Measurements from ENCODE around the gene RPTOR. TPM values are rescaled to one million over a fixed set of nuclear protein-coding genes. Genes with fewer than 3 reads are reported as not detected.

The RPTOR gene
- total RNA-seq, 1 experiment from 2014 or later, result 58.0 TPM

DNA sequence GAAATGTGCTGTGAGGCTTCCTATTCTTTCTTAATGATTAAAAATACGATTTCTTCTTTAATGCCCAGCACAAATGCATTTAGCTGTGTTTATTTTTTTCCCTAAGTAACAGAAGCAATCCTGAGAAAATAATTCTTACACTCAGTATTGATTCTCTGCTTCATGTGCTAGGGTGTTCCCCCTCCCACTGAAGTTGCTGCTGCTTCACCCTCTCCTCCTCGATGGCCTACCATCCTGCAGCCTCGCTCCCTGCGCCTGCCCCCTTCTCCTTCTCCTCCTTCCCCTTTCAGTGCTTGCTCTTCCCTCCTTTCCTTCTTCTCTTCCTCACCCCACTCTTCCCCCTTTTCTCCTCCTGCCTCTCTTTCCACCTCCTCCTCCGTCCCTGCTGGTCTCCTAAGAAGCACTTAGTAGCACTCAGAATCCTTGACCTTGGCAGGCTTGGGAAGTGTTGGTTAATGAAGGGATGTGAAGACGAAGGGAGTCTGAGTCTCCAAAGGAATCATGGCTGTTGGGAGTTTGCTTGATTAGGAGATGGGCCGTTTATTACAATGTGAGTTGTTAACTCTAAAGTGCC is 119.7 kb downstream of the RPTOR start:
- ChIA-PET POLR2A (no interaction called here), CTCF (no interaction called here)
- TF ChIP-seq SIN3A (IDR thresholded peaks at IDR 0.05; ENCODE audit: borderline replicate concordance, insufficient read depth, low read depth, low read length) (no peak), POLR2AphosphoS5 (IDR thresholded peaks at IDR 0.05; ENCODE audit: low read depth, low read length) (no peak), CTCF (IDR thresholded peaks at IDR 0.05) (no peak), TCF7L2 (IDR thresholded peaks at IDR 0.05; ENCODE audit: low read depth, low read length) (no peak)
- TF ChIP-seq, protein P1, sequence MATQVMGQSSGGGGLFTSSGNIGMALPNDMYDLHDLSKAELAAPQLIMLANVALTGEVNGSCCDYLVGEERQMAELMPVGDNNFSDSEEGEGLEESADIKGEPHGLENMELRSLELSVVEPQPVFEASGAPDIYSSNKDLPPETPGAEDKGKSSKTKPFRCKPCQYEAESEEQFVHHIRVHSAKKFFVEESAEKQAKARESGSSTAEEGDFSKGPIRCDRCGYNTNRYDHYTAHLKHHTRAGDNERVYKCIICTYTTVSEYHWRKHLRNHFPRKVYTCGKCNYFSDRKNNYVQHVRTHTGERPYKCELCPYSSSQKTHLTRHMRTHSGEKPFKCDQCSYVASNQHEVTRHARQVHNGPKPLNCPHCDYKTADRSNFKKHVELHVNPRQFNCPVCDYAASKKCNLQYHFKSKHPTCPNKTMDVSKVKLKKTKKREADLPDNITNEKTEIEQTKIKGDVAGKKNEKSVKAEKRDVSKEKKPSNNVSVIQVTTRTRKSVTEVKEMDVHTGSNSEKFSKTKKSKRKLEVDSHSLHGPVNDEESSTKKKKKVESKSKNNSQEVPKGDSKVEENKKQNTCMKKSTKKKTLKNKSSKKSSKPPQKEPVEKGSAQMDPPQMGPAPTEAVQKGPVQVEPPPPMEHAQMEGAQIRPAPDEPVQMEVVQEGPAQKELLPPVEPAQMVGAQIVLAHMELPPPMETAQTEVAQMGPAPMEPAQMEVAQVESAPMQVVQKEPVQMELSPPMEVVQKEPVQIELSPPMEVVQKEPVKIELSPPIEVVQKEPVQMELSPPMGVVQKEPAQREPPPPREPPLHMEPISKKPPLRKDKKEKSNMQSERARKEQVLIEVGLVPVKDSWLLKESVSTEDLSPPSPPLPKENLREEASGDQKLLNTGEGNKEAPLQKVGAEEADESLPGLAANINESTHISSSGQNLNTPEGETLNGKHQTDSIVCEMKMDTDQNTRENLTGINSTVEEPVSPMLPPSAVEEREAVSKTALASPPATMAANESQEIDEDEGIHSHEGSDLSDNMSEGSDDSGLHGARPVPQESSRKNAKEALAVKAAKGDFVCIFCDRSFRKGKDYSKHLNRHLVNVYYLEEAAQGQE (IDR thresholded peaks at IDR 0.05; ENCODE audit: insufficient read depth in 1 of 2, low read depth in 2 of 2, low read length in 1 of 2), result no peak
- H3K4me1 ChIP-seq (ENCODE audit: control insufficient read depth, insufficient read depth, low read length), result peaks cover 15% of the 10 kb centered on the region
- no peaks in the 10 kb centered on the region for H3K36me3 ChIP-seq (ENCODE audit: control insufficient read depth, insufficient read depth, low read length)
- no peaks in the 10 kb centered on the region for H3K9me3 ChIP-seq (ENCODE audit: control insufficient read depth, insufficient read depth, low read depth, low read length)
- BruUV-seq (replicated peaks), result no TSS peak
- H3K27ac ChIP-seq (ENCODE audit: low read length), result no peak overlapping the region
- DNase-seq (ENCODE audit: low read depth, low spot score), result no peak
- no peaks in the 10 kb centered on the region for H3K27me3 ChIP-seq (ENCODE audit: control insufficient read depth, insufficient read depth, low read length)
- no peak overlapping the region for H3K4me3 ChIP-seq (ENCODE audit: low read depth in 2 of 2, low read length in 2 of 2)
- intact Hi-C loops (cut with micrococcal nuclease; ENCODE audit: unreplicated experiment), result no loop called here
- in situ Hi-C loops (cut with HindIII; ENCODE audit: low pct_unique_long_range_greater_than_20kb, low sequenced_read_pairs), result no loop called here
- ATAC-seq, result peak; percentile 37; the same call in 1 of the 2 replicates

GRCh38 chr17:80665792-80666191 is 121.2 kb downstream of the RPTOR start:
- in situ Hi-C loops (cut with HindIII; ENCODE audit: low pct_unique_long_range_greater_than_20kb, low sequenced_read_pairs) (no loop called here), intact Hi-C loops (cut with micrococcal nuclease; ENCODE audit: unreplicated experiment) (no loop called here)
- no peaks in the 10 kb centered on the region for H3K9me3 ChIP-seq (ENCODE audit: control insufficient read depth, insufficient read depth, low read depth, low read length)
- ChIA-PET POLR2A (no interaction called here), CTCF (no interaction called here)
- H3K4me1 ChIP-seq (ENCODE audit: control insufficient read depth, insufficient read depth, low read length), result peaks cover 15% of the 10 kb centered on the region
- no peaks in the 10 kb centered on the region for H3K36me3 ChIP-seq (ENCODE audit: control insufficient read depth, insufficient read depth, low read length)
- no peak overlapping the region for H3K27ac ChIP-seq (ENCODE audit: low read length)
- H3K4me3 ChIP-seq (ENCODE audit: low read depth in 2 of 2, low read length in 2 of 2), result no peak overlapping the region
- H3K27me3 ChIP-seq (ENCODE audit: control insufficient read depth, insufficient read depth, low read length), result no peaks in the 10 kb centered on the region
- BruUV-seq (replicated peaks), result no TSS peak
- TF ChIP-seq TCF7L2 (IDR thresholded peaks at IDR 0.05; ENCODE audit: low read depth, low read length), result no peak
- no peak for TF ChIP-seq CTCF (IDR thresholded peaks at IDR 0.05)
- TF ChIP-seq POLR2AphosphoS5 (IDR thresholded peaks at IDR 0.05; ENCODE audit: low read depth, low read length), result no peak
- TF ChIP-seq SIN3A (IDR thresholded peaks at IDR 0.05; ENCODE audit: borderline replicate concordance, insufficient read depth, low read depth, low read length), result no peak
- TF ChIP-seq, protein P1 (IDR thresholded peaks at IDR 0.05; ENCODE audit: insufficient read depth in 1 of 2, low read depth in 2 of 2, low read length in 1 of 2), result no peak
- ATAC-seq, result no peak
- DNase-seq (ENCODE audit: low read depth, low spot score), result no peak
